Stomach (tissue), 4 donors: ENCODE measurements around the gene MYO9A.

Experiments used
- CTCF ChIP-seq, 7 experiments: fragments of 450-650 bp in 4 of 7; fragments of 200-600 bp in 3 of 7; sonication (generic) in 3 of 7; IDR thresholded peaks; one replicate each; pipeline ENCODE4 v1.5.1; 2016 to 2019; ENCODE audit warnings: antibody characterized with exemption in 7 of 7, control low read depth in 2 of 7, mild to moderate bottlenecking in 1 of 7
- EP300 ChIP-seq: sonication (generic); formaldehyde crosslinking; IDR thresholded peaks from one replicate; pipeline ENCODE4 v1.6.1; 2017; ENCODE audit warnings: antibody characterized with exemption
- POLR2AphosphoS5 ChIP-seq, 3 donors: sonication (generic); formaldehyde crosslinking; IDR thresholded peaks; one replicate each; pipeline ENCODE4 v1.6.1; 2016; ENCODE audit warnings: antibody characterized with exemption in 3 of 3

GRCh38 chr15:71943806-71944205 lies 174.1 kb downstream of the MYO9A start:
- TF ChIP-seq CTCF (IDR thresholded peaks at IDR 0.05) (no peak), EP300 (no peak), POLR2AphosphoS5 (IDR thresholded peaks at IDR 0.05) (no peak)
